C4-2B (cell line): ENCODE results near the gene MLANA.

Experiments used
- CTCF ChIP-seq: fragments of 450-650 bp; conservative IDR thresholded peaks from 2 replicates; pipeline ENCODE4 v1.5.1; 2017; ENCODE audit warnings: mild to moderate bottlenecking
- ZFX ChIP-seq: fragments of 450-650 bp; IDR thresholded peaks from 2 replicates; pipeline ENCODE4 v1.6.1; 2017

- TF ChIP-seq CTCF (no peak), ZFX (no peak)
These were observed 11.1 kb upstream of the MLANA start for GRCh38 chr9:5879419-5880181.
